Measurements from ENCODE around the gene GCFC2.
A peak's percentile ranks its signal among the peaks of the same experiment; 100 is the strongest.
"Not testable (repeated sequence)": the region's sequence is repeated elsewhere in the genome, so short reads cannot be mapped to it uniquely, and the experiment has no call there.

Gene GCFC2

GRCh38 chr2:75679556-75679955, 31.2 kb downstream of the GCFC2 start:
- Histone ChIP-seq H3K27ac (no peak overlapping the region), H3K4me3 (ENCODE audit: low read depth, low read length) (no peak overlapping the region), H3K36me3 (peaks cover 27% of the 10 kb centered on the region), H3K27me3 (ENCODE audit: insufficient read depth, low read depth, severe bottlenecking) (no peaks in the 10 kb centered on the region), H3K9me3 (ENCODE audit: severe bottlenecking) (no peaks in the 10 kb centered on the region)
- TF ChIP-seq CTCF (IDR thresholded peaks at IDR 0.05; ENCODE audit: low read depth, low read length) = no peak
- DNase-seq = no peak

GRCh38 chr2:75676464-75676863, 34.3 kb downstream of the GCFC2 start:
- Histone ChIP-seq H3K36me3 (peaks cover 25% of the 10 kb centered on the region), H3K4me3 (ENCODE audit: low read depth, low read length) (no peak overlapping the region)
- TF ChIP-seq CTCF (IDR thresholded peaks at IDR 0.05; ENCODE audit: low read depth, low read length) = no peak

GRCh38 chr2:75675908-75676307, 34.8 kb downstream of the GCFC2 start:
- Histone ChIP-seq H3K36me3 (peaks cover 25% of the 10 kb centered on the region), H3K4me3 (ENCODE audit: low read depth, low read length) (no peak overlapping the region), H3K27ac (peak overlapping the region; percentile 19; the same call in 1 of the 2 replicates), H3K27me3 (ENCODE audit: insufficient read depth, low read depth, severe bottlenecking) (no peaks in the 10 kb centered on the region), H3K9me3 (ENCODE audit: severe bottlenecking) (no peaks in the 10 kb centered on the region)
- no peak for TF ChIP-seq CTCF (IDR thresholded peaks at IDR 0.05; ENCODE audit: low read depth, low read length)
- no peak for DNase-seq

More at GRCh38 chr2:75676464-75676863, 34.3 kb downstream of the GCFC2 start:
- no peak overlapping the region for H3K27ac ChIP-seq
- H3K9me3 ChIP-seq (ENCODE audit: severe bottlenecking) = no peaks in the 10 kb centered on the region
- no peak for DNase-seq
- no peaks in the 10 kb centered on the region for H3K27me3 ChIP-seq (ENCODE audit: insufficient read depth, low read depth, severe bottlenecking)

- H3K9me3 ChIP-seq (ENCODE audit: severe bottlenecking); H3K27me3 ChIP-seq (ENCODE audit: insufficient read depth, low read depth, severe bottlenecking); H3K27ac ChIP-seq; H3K4me3 ChIP-seq (ENCODE audit: low read depth, low read length): not testable (repeated sequence)
- peak; percentile 42 for DNase-seq
- peaks cover 25% of the 10 kb centered on the region for H3K36me3 ChIP-seq
Observed at GRCh38 chr2:75675423-75675822, 35.3 kb downstream of the GCFC2 start.

GRCh38 chr2:75667884-75668283, 42.8 kb downstream of the GCFC2 start:
- H3K36me3 ChIP-seq = peaks cover 63% of the 10 kb centered on the region
- no peak overlapping the region for H3K4me3 ChIP-seq (ENCODE audit: low read depth, low read length)
- no peak for TF ChIP-seq CTCF (IDR thresholded peaks at IDR 0.05; ENCODE audit: low read depth, low read length)
- no peaks in the 10 kb centered on the region for H3K27me3 ChIP-seq (ENCODE audit: insufficient read depth, low read depth, severe bottlenecking)
- no peak overlapping the region for H3K27ac ChIP-seq
- no peak for DNase-seq
- H3K9me3 ChIP-seq (ENCODE audit: severe bottlenecking) = no peaks in the 10 kb centered on the region

- Histone ChIP-seq H3K27me3 (ENCODE audit: insufficient read depth, low read depth, severe bottlenecking) (no peaks in the 10 kb centered on the region), H3K9me3 (ENCODE audit: severe bottlenecking) (no peaks in the 10 kb centered on the region), H3K4me3 (ENCODE audit: low read depth, low read length) (no peak overlapping the region), H3K36me3 (peaks cover 65% of the 10 kb centered on the region), H3K27ac (no peak overlapping the region)
- TF ChIP-seq CTCF (IDR thresholded peaks at IDR 0.05; ENCODE audit: low read depth, low read length) = no peak
- DNase-seq = no peak
Observed at GRCh38 chr2:75666911-75667310, 43.8 kb downstream of the GCFC2 start.

All from WERI-Rb-1 (cell line).